Lung (tissue), 12 donors: ENCODE results near the gene ATXN10. TPM values are rescaled to one million over a fixed set of nuclear protein-coding genes. Genes with fewer than 3 reads are reported as not detected.

Source experiments
- ATAC-seq: fragments of 200-7000 bp; cut with Tn5 transposase; one replicate; pipeline ENCODE4 v1.9.1; 2020; ENCODE audit warnings: moderate number of reproducible peaks; ENCODE audit not compliant: insufficient read depth, low FRiP score
- DNase-seq, 3 donors: peaks; one replicate each; pipeline ENCODE4 v3.0.0-alpha.2; 2013 to 2017
- H3K27ac ChIP-seq, 2 donors: one replicate each; pipeline ENCODE4 v1.5.1; 2013; ENCODE audit warnings: mild to moderate bottlenecking in 2 of 2, moderate library complexity in 2 of 2, control low read depth in 1 of 2, inconsistent platforms in 1 of 2, low read depth in 1 of 2, low read length in 1 of 2
- H3K27me3 ChIP-seq, 3 donors: one replicate each; pipeline ENCODE4 v1.5.1; 2013; ENCODE audit warnings: low read length in 2 of 3; ENCODE audit not compliant: control insufficient read depth in 3 of 3, insufficient read depth in 3 of 3
- H3K36me3 ChIP-seq, 4 donors: one replicate each; pipeline ENCODE4 v1.5.1; 2013; ENCODE audit warnings: low read length in 4 of 4, mild to moderate bottlenecking in 1 of 4, moderate library complexity in 1 of 4; ENCODE audit not compliant: control insufficient read depth in 4 of 4, insufficient read depth in 4 of 4
- H3K4me1 ChIP-seq, 5 donors: one replicate each; pipeline ENCODE4 v1.5.1; 2013; ENCODE audit warnings: low read length in 5 of 5, mild to moderate bottlenecking in 2 of 5, moderate library complexity in 1 of 5; ENCODE audit not compliant: control insufficient read depth in 5 of 5, insufficient read depth in 5 of 5
- H3K4me3 ChIP-seq: one replicate; pipeline ENCODE4 v1.5.1; 2013; ENCODE audit warnings: mild to moderate bottlenecking, control low read depth, moderate library complexity
- H3K9ac ChIP-seq, 2 donors: one replicate each; pipeline ENCODE4 v1.5.1; 2013; ENCODE audit warnings: low read length in 2 of 2, control low read depth in 1 of 2; ENCODE audit not compliant: insufficient read depth in 1 of 2
- H3K9me3 ChIP-seq, 4 donors: one replicate each; pipeline ENCODE4 v1.5.1; 2013; ENCODE audit warnings: low read length in 3 of 4, mild to moderate bottlenecking in 1 of 4, moderate library complexity in 1 of 4; ENCODE audit not compliant: control insufficient read depth in 4 of 4, insufficient read depth in 3 of 4
- WGBS, 2 donors: extraction: QIAGEN DNeasy Blood & Tissue Kit; methylation state at CpG; one replicate each; pipeline ENCODE4 v1.1.7; 2013; 5-methylcytosine and 5-hydroxymethylcytosine counted together
- polyA plus RNA-seq, 2 donors: library from polyadenylated mRNA; stranded (reverse); fragments of 200-250 nt; gene quantifications; one replicate each; pipeline ENCODE4 v1.2.1, GENCODE V29; 2013
- total RNA-seq, 2 donors: library from RNA; depleted of rRNA in 1 of 2; stranded (reverse); fragments of >200 nt in 1 of 2; gene quantifications; one replicate each; pipeline ENCODE4 v1.2.1, GENCODE V29; 2014 to 2021
- TF ChIP-seq, protein P1 (sequence below): IDR thresholded peaks from 2 replicates; pipeline ENCODE4 v1.5.1; 2012; ENCODE audit warnings: mild to moderate bottlenecking; ENCODE audit errors: control extremely low read depth, extremely low read depth
- donor health status: control.
- donor health status: control.
- donor health status: Bipolar disorder and iron deficiency.
- donor health status: healthy.
- donor health status: DM: yes; HTN: yes; CAD: no.

ATXN10 gene
- total and polyA plus RNA-seq, 4 donors: 41.9 to 164 (median 92.2) TPM

- ATAC-seq: no peak
- no peak for DNase-seq
- no peaks in the 10 kb centered on the region for H3K36me3 ChIP-seq
- H3K27me3 ChIP-seq: peaks cover 0 to 6% (median 0%) of the 10 kb centered on the region in 3 donors
- H3K9me3 ChIP-seq: no peaks in the 10 kb centered on the region
- H3K4me1 ChIP-seq: peaks cover 0 to 10% (median under 1%) of the 10 kb centered on the region in 5 donors
- H3K27ac ChIP-seq: no peak overlapping the region
- WGBS, 2 donors: 66 to 83% methylated on average over 3 of the region's 3 CpGs
- H3K9ac ChIP-seq: no peak overlapping the region
- TF ChIP-seq, protein P1, sequence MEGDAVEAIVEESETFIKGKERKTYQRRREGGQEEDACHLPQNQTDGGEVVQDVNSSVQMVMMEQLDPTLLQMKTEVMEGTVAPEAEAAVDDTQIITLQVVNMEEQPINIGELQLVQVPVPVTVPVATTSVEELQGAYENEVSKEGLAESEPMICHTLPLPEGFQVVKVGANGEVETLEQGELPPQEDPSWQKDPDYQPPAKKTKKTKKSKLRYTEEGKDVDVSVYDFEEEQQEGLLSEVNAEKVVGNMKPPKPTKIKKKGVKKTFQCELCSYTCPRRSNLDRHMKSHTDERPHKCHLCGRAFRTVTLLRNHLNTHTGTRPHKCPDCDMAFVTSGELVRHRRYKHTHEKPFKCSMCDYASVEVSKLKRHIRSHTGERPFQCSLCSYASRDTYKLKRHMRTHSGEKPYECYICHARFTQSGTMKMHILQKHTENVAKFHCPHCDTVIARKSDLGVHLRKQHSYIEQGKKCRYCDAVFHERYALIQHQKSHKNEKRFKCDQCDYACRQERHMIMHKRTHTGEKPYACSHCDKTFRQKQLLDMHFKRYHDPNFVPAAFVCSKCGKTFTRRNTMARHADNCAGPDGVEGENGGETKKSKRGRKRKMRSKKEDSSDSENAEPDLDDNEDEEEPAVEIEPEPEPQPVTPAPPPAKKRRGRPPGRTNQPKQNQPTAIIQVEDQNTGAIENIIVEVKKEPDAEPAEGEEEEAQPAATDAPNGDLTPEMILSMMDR: no peak
- no peak overlapping the region for H3K4me3 ChIP-seq
Measured at GRCh38 chr22:45638197-45638596, 33.4 kb upstream of the ATXN10 start.

DNA sequence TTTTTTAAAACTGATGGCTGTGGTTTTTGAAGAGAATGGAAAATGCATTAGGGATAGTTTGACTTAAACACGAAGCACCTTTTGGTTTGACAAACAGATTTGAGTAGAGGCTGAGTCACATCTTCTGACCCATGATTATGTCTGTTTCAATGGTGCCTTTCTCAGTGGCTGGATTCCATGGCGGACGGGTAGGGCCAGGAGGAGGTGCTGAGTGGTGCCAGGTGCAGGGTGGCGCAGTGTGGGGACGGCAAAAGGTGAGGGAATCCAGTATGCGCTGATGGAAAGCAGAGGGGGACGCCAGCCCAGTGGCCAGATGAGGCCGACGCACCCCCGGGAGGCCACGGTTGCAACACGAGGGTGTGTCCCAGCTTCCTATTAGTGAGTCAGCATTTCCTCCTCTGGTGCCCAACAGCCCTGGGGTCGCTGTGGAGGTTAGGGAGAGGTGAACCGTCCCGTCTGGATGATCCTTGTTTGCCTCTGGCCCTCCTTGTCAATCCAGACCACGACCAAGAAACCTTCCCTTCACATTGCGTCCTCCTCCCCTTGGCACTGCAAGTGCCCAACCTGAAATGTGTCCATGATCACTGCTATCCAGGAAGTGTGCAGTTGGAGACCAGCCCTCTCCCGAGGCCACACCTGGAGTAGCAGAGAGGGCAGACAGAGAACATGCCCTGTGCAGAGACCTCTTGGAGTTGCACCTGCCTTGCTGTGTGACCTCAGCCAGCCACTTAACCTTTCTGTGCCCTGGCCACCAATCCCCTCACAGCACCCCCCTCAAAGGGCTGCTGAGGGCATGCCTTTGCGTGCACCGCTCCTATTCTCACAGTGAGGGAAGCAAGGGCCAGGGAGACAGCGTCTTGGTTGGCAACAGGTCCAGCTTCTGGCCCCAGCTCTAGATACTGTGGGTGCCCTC lies 32.5 kb upstream of the ATXN10 start:
- H3K27me3 ChIP-seq: peaks cover 0 to 6% (median 0%) of the 10 kb centered on the region in 3 donors
- TF ChIP-seq, protein P1: no peak
- H3K4me3 ChIP-seq: no peak overlapping the region
- no peaks in the 10 kb centered on the region for H3K36me3 ChIP-seq
- peak overlapping the region in 1 of 2 donors; percentile 20 for H3K27ac ChIP-seq
- no peak overlapping the region for H3K9ac ChIP-seq
- DNase-seq: peak in 2 of 3 donors; percentile 32 to 46
- 28 to 34% methylated on average over 21 of the region's 21 CpGs for WGBS, 2 donors
- peaks cover 0 to 10% (median 0%) of the 10 kb centered on the region in 5 donors for H3K4me1 ChIP-seq
- H3K9me3 ChIP-seq: no peaks in the 10 kb centered on the region
- ATAC-seq: peak; percentile 24

DNA sequence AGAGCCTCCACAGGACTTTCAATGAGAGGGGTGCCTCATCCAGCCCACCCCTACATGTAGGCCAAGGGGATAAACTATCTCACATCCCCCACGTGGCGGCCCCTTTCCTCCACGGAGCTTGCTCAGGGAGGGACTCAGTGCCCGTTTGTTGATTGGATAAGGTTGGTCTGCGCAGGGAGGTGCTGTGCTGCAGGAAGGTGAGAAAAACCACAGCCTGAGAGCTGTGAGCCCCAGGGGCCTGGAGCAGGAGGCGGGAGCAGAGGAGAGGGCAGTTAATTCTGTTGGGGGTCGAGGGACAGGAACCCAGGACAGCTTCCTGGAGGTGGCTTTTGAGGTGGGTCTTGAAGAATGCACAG lies 31.9 kb upstream of the ATXN10 start:
- 18 to 52% methylated on average over 7 of the region's 7 CpGs for WGBS, 2 donors
- Histone ChIP-seq H3K4me1 (peaks cover 0 to 10% (median 0%) of the 10 kb centered on the region in 5 donors), H3K4me3 (no peak overlapping the region), H3K9ac (no peak overlapping the region), H3K27ac (no peak overlapping the region), H3K9me3 (no peaks in the 10 kb centered on the region), H3K27me3 (peaks cover 0 to 6% (median 0%) of the 10 kb centered on the region in 3 donors), H3K36me3 (no peaks in the 10 kb centered on the region)
- DNase-seq (no peak), ATAC-seq (no peak)
- TF ChIP-seq, protein P1: no peak
